GM12873 (cell line): ENCODE results near the gene SPECC1L.

ENCODE experiments used
- CTCF ChIP-seq: IDR thresholded peaks from 2 replicates; pipeline ENCODE4 v1.5.1; 2012; ENCODE audit warnings: low read depth, mild to moderate bottlenecking, moderate library complexity, low read length, control low read depth; ENCODE audit not compliant: insufficient read depth; ENCODE audit errors: missing control alignments

The SPECC1L gene

GRCh38 chr22:24270556-24271385, at the start of gene SPECC1L:
TSS of gene SPECC1L (plus strand) at chr22:24270831. CDS start at chr22:24302232, 31,401 bp downstream.
- TF ChIP-seq CTCF: no peak

GRCh38 chr22:24224468-24224867, 46.2 kb upstream of the SPECC1L start:
- no peak for TF ChIP-seq CTCF

GRCh38 chr22:24225044-24225601, 45.5 kb upstream of the SPECC1L start:
- no peak for TF ChIP-seq CTCF

- TF ChIP-seq CTCF: no peak
Observed at GRCh38 chr22:24225951-24226350, 44.7 kb upstream of the SPECC1L start.

GRCh38 chr22:24230911-24231656, 39.5 kb upstream of the SPECC1L start:
- TF ChIP-seq CTCF: peak; percentile 61

- no peak for TF ChIP-seq CTCF
Observed at GRCh38 chr22:24231706-24232105, 38.9 kb upstream of the SPECC1L start.

- no peak for TF ChIP-seq CTCF
Observed at GRCh38 chr22:24232124-24232523, 38.5 kb upstream of the SPECC1L start.
